Gastrocnemius medialis (tissue), 4 donors: ENCODE measurements around the gene BLMH.

ENCODE experiments used
- CTCF ChIP-seq, 5 experiments: fragments of 450-650 bp in 3 of 5; fragments of 200-600 bp in 2 of 5; sonication (generic) in 2 of 5; IDR thresholded peaks in 4 of 5; conservative IDR thresholded peaks in 1 of 5; 1 replicate in 4 of 5; 2 replicates in 1 of 5; pipeline ENCODE4 v1.5.1; 2016 to 2019; ENCODE audit warnings: antibody characterized with exemption in 5 of 5, mild to moderate bottlenecking in 3 of 5, moderate library complexity in 3 of 5
- POLR2A ChIP-seq, 2 donors: fragments of 450-650 bp; IDR thresholded peaks; one replicate each; pipeline ENCODE4 v1.6.1; 2017; ENCODE audit warnings: antibody characterized with exemption in 2 of 2, mild to moderate bottlenecking in 2 of 2, moderate library complexity in 2 of 2

DNA sequence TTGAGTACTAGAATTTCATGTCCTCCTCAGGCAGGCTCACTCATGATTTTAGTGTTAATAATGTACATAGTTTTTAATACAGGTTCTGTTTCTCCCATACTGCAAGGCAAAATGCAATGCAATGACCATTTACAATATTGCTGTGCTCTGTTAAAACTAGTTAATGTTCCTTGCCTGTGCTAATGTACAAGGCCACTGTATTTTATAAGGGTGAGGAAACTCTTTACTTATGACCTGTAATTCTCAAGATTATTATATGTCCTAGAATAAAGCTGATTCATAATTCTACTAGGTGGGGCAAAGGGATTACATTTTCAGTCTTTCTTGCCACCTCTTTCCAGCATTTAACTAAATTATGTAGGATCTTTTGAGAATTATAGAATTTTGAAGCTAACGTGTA, 22.7 kb upstream of the BLMH start:
- no peak for TF ChIP-seq CTCF (IDR thresholded peaks at IDR 0.05 in 4 of 5, conservative IDR thresholded peaks at IDR 0.05 in 1 of 5)
- no peak for TF ChIP-seq POLR2A (IDR thresholded peaks at IDR 0.05)
